GM12864 (cell line): Measurements from ENCODE around the gene PCDHB1.
"Not testable (repeated sequence)": the region's sequence is repeated elsewhere in the genome, so short reads cannot be mapped to it uniquely, and the experiment has no call there.

Experiments used
- DNase-seq: peaks from one replicate; pipeline ENCODE4 v3.0.0-alpha.2; 2011; ENCODE audit warnings: low read depth
- H3K4me3 ChIP-seq: 2 replicates; pipeline ENCODE4 v1.5.1; 2011; ENCODE audit warnings: mild to moderate bottlenecking, low read depth, low read length, control low read depth
- CTCF ChIP-seq: IDR thresholded peaks from 2 replicates; pipeline ENCODE4 v1.5.1; 2011; ENCODE audit warnings: low read depth, mild to moderate bottlenecking, moderate library complexity, low read length, control low read depth, inconsistent platforms; ENCODE audit errors: missing control alignments

The PCDHB1 gene

GRCh38 chr5:141082228-141082627 is 31.1 kb downstream of the PCDHB1 start:
- DNase-seq = no peak
- no peak for TF ChIP-seq CTCF
- no peak overlapping the region for H3K4me3 ChIP-seq

DNA sequence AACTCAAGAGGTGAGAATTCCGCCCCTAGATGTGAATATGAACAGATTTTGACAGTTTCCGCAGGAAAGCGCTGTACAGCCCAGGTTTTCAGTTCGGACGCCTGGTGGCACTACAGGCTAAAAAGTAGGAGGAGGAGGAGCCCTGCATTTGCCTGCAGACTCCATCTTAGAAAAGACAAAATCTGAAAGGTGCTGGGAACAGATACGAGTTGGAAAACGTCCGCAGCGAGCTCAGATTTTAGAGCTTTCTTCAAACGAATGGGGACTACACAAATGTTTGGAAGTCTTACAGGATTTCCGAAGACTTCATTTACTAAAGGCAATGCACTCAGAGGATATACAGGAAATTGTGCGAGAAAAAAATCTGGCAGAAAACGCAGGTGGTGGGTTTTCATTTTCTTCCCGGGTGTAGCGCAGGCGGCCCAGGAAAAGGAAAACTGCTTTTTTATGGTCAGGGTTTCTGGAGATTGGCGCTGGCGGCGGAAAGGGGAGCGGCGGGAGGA is 33.4 kb downstream of the PCDHB1 start:
- DNase-seq = no peak
- H3K4me3 ChIP-seq = no peak overlapping the region
- TF ChIP-seq CTCF = no peak

- TF ChIP-seq CTCF = no peak
- no peak within 1 kb of the TSS for H3K4me3 ChIP-seq
- no peak for DNase-seq
These were observed 43.5 kb downstream of the PCDHB1 start, which contains the start of gene PCDHB2 for GRCh38 chr5:141094481-141095262. PCDHB2 (plus strand) TSS chr5:141094615; CDS start chr5:141094791, 176 bp downstream.

GRCh38 chr5:141095263-141095641 is 44.1 kb downstream of the PCDHB1 start:
- H3K4me3 ChIP-seq = no peak overlapping the region
- TF ChIP-seq CTCF = no peak
- no peak for DNase-seq

- not testable (repeated sequence) for DNase-seq, H3K4me3 ChIP-seq
These were observed 45.0 kb downstream of the PCDHB1 start for GRCh38 chr5:141096181-141096580.

GRCh38 chr5:141096586-141096985 is 45.4 kb downstream of the PCDHB1 start:
- H3K4me3 ChIP-seq, DNase-seq: not testable (repeated sequence)

DNA sequence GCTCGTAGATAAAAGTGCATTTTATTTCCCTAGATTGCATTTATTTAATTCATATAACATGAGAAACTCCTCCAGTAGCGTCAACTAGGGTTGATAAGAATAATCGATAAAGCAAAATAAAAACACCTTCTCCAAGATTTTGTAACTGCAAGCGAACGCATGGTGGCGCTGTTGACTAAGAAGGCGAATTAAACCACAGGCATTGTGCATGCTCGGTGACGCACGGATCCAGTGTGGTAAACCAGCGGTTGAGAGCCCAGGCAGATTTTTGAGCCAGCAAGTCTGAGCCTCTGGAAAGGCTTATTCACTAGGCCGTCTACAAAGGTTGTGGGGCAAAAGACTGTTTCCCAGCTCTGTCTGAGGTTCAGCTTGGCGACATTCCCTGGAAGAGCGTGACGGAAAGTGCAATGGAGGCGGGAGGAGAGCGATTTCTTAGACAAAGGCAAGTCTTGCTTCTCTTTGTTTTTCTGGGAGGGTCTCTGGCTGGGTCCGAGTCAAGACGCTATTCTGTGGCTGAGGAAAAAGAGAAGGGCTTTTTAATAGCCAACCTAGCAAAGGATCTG is 49.1 kb downstream of the PCDHB1 start, which contains the start of gene PCDHB3:
Gene PCDHB3, plus strand, starts transcription at position 231 of the 563 bp plus-strand sequence. Its CDS starts 177 bp downstream, at position 408.
- DNase-seq = no peak

More for the DNA sequence above, 49.1 kb downstream of the PCDHB1 start, which contains the start of gene PCDHB3:
- H3K4me3 ChIP-seq = no peak within 1 kb of the TSS
- TF ChIP-seq CTCF = peak; percentile 32
